ENCODE results near the gene ARHGAP24.

DNA sequence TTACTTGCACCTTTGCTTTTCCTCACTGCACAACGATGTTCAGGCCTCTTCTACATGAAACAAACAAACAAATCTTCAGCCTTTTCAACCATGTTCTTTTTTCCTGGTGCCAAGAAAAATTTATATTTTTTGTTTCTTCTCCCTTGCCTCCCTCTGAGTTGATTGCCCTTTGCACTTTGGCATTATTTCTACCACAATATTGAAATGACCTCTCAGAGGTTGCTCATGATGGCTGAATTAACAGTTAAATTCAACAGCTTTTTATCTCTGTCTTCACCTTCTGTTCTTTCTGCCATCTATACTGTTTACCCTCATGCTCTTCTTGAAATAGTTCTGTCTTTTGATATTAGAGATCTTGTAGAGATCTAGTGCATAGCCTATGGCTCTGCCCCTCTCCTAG, 308.9 kb downstream of the ARHGAP24 start:
- TF ChIP-seq, protein P1, sequence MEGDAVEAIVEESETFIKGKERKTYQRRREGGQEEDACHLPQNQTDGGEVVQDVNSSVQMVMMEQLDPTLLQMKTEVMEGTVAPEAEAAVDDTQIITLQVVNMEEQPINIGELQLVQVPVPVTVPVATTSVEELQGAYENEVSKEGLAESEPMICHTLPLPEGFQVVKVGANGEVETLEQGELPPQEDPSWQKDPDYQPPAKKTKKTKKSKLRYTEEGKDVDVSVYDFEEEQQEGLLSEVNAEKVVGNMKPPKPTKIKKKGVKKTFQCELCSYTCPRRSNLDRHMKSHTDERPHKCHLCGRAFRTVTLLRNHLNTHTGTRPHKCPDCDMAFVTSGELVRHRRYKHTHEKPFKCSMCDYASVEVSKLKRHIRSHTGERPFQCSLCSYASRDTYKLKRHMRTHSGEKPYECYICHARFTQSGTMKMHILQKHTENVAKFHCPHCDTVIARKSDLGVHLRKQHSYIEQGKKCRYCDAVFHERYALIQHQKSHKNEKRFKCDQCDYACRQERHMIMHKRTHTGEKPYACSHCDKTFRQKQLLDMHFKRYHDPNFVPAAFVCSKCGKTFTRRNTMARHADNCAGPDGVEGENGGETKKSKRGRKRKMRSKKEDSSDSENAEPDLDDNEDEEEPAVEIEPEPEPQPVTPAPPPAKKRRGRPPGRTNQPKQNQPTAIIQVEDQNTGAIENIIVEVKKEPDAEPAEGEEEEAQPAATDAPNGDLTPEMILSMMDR (IDR thresholded peaks at IDR 0.05; ENCODE audit: insufficient read depth, low read length, poor library complexity, severe bottlenecking): no peak
- no peak for TF ChIP-seq EZH2phosphoT487 (conservative IDR thresholded peaks at IDR 0.05; ENCODE audit: low read length)
